ENCODE measurements around the gene SLC35B1.

The SLC35B1 gene

DNA sequence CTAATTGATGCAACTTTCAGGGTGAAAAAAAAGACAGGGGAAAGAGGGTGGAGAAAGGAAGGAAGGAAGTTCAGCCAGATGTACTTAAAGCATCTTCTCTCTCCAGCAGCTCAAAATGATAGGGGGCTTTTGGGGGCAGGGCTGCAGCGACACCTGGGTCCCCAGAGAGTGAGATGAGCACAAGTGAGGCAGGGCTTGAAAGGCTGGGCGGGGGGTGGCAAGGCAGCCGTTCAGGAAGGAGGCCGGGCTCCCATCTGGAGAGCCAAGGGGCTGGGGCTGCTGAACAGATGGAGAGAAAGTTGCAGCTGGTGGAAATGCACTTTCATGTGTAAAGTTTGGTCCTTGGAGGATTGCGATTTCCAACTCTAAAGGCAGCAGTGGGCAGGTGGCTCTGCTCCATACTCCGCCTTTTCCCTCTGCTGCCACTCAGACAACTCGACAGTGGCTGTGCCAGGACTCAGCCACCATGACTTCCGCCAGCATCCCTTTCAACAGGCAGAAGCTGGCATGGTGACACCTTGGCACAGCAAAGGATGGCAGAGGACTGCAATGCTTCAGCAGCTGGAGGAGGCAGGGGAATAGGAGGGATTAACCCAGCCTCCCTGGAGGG, 7.7 kb downstream of the SLC35B1 start:
- TF ChIP-seq, protein P1, sequence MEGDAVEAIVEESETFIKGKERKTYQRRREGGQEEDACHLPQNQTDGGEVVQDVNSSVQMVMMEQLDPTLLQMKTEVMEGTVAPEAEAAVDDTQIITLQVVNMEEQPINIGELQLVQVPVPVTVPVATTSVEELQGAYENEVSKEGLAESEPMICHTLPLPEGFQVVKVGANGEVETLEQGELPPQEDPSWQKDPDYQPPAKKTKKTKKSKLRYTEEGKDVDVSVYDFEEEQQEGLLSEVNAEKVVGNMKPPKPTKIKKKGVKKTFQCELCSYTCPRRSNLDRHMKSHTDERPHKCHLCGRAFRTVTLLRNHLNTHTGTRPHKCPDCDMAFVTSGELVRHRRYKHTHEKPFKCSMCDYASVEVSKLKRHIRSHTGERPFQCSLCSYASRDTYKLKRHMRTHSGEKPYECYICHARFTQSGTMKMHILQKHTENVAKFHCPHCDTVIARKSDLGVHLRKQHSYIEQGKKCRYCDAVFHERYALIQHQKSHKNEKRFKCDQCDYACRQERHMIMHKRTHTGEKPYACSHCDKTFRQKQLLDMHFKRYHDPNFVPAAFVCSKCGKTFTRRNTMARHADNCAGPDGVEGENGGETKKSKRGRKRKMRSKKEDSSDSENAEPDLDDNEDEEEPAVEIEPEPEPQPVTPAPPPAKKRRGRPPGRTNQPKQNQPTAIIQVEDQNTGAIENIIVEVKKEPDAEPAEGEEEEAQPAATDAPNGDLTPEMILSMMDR (IDR thresholded peaks at IDR 0.05; ENCODE audit: low read length) = no peak
- no peak for TF ChIP-seq EZH2 (IDR thresholded peaks at IDR 0.05; ENCODE audit: borderline replicate concordance, low read length)
- Histone ChIP-seq H3K79me2 (ENCODE audit: insufficient read depth, low read length) (no peaks in the 10 kb centered on the region), H3K4me3 (ENCODE audit: low read depth, low read length, poor library complexity, severe bottlenecking) (no peak overlapping the region), H2AFZ (ENCODE audit: low read length) (no peak overlapping the region), H3K9ac (ENCODE audit: low read length) (no peak overlapping the region), H3K4me2 (ENCODE audit: low read length) (no peak overlapping the region), H4K20me1 (ENCODE audit: insufficient read depth, low read length) (no peaks in the 10 kb centered on the region), H3K27ac (ENCODE audit: low read depth, low read length, poor library complexity, severe bottlenecking) (no peak overlapping the region), H3K9me3 (ENCODE audit: low read length) (no peaks in the 10 kb centered on the region), H3K27me3 (ENCODE audit: insufficient read depth, low read length) (no peaks in the 10 kb centered on the region), H3F3A (ENCODE audit: insufficient read depth, low read length) (no peaks in the 10 kb centered on the region), H3K9me2 (ENCODE audit: low read depth, low read length) (no peaks in the 10 kb centered on the region), H3K4me1 (ENCODE audit: insufficient read depth, low read length, severe bottlenecking) (no peaks in the 10 kb centered on the region), H3K36me3 (ENCODE audit: insufficient read depth, low read length) (peaks cover 53% of the 10 kb centered on the region)

DNA sequence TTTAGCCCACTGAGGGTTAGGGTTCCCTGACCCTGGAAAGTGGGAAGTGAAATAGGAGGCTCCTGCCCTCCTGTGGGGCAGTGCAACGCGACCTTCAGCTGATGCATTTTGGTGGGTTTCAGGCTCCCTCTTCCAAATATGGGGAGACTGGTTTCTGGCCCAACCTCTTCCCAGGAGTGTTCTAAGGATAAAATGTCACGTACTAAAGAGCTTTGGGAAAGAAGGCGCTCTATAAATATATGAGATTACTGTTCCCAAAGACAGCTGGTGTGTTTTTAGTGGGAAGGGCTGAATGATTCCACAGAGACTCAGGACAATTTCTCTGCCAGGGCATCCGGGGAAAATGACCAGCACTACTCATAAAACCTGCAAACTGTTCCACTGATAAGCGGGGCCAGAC, 9.8 kb downstream of the SLC35B1 start:
- no peak overlapping the region for H3K27ac ChIP-seq (ENCODE audit: low read depth, low read length, poor library complexity, severe bottlenecking)
- H3K4me1 ChIP-seq (ENCODE audit: insufficient read depth, low read length, severe bottlenecking) = no peaks in the 10 kb centered on the region
- no peak overlapping the region for H3K4me2 ChIP-seq (ENCODE audit: low read length)
- no peaks in the 10 kb centered on the region for H3K27me3 ChIP-seq (ENCODE audit: insufficient read depth, low read length)
- H3K9me3 ChIP-seq (ENCODE audit: low read length) = no peaks in the 10 kb centered on the region
- no peaks in the 10 kb centered on the region for H3K79me2 ChIP-seq (ENCODE audit: insufficient read depth, low read length)
- H3K36me3 ChIP-seq (ENCODE audit: insufficient read depth, low read length) = peaks cover 33% of the 10 kb centered on the region
- H3K9ac ChIP-seq (ENCODE audit: low read length) = no peak overlapping the region
- no peak overlapping the region for H2AFZ ChIP-seq (ENCODE audit: low read length)
- H3K4me3 ChIP-seq (ENCODE audit: low read depth, low read length, poor library complexity, severe bottlenecking) = no peak overlapping the region
- H3F3A ChIP-seq (ENCODE audit: insufficient read depth, low read length) = no peaks in the 10 kb centered on the region
- no peaks in the 10 kb centered on the region for H4K20me1 ChIP-seq (ENCODE audit: insufficient read depth, low read length)
- no peak for TF ChIP-seq EZH2 (IDR thresholded peaks at IDR 0.05; ENCODE audit: borderline replicate concordance, low read length)
- TF ChIP-seq, protein P1 (IDR thresholded peaks at IDR 0.05; ENCODE audit: low read length) = no peak
- no peaks in the 10 kb centered on the region for H3K9me2 ChIP-seq (ENCODE audit: low read depth, low read length)

DNA sequence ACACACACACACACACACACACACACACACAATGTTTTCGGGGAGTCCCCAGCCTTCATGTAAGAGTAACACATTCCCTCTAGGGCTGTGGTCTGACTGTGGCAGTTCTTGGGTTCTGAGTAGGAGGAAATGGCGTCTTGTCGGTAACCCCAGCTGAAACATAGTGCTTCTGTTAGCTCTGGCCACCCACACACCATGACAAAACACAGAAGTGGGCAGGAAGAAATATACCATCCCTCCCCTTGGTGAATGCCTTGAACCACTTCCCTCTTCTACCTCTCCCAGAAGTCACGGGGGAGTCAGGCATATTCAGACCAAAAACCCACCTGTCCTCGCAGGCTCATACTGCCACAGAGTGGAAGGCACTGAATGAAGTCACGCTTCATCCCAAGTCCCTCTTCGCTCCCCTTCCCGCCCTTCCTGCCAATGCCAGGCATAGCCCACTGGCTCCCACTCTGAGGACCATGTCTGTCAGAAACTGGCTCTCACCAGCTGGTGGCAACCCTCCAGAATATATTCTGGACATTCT, 11.5 kb downstream of the SLC35B1 start:
- TF ChIP-seq EZH2 (IDR thresholded peaks at IDR 0.05; ENCODE audit: borderline replicate concordance, low read length) = no peak
- TF ChIP-seq, protein P1 (IDR thresholded peaks at IDR 0.05; ENCODE audit: low read length) = no peak
- Histone ChIP-seq H4K20me1 (ENCODE audit: insufficient read depth, low read length) (no peaks in the 10 kb centered on the region), H3K4me2 (ENCODE audit: low read length) (no peak overlapping the region), H3K9me2 (ENCODE audit: low read depth, low read length) (no peaks in the 10 kb centered on the region), H3K4me3 (ENCODE audit: low read depth, low read length, poor library complexity, severe bottlenecking) (no peak overlapping the region), H2AFZ (ENCODE audit: low read length) (no peak overlapping the region), H3F3A (ENCODE audit: insufficient read depth, low read length) (no peaks in the 10 kb centered on the region), H3K9ac (ENCODE audit: low read length) (no peak overlapping the region), H3K4me1 (ENCODE audit: insufficient read depth, low read length, severe bottlenecking) (no peaks in the 10 kb centered on the region), H3K9me3 (ENCODE audit: low read length) (no peaks in the 10 kb centered on the region), H3K79me2 (ENCODE audit: insufficient read depth, low read length) (no peaks in the 10 kb centered on the region), H3K27me3 (ENCODE audit: insufficient read depth, low read length) (no peaks in the 10 kb centered on the region), H3K36me3 (ENCODE audit: insufficient read depth, low read length) (peaks cover 18% of the 10 kb centered on the region; the same call in 1 of the 2 replicates), H3K27ac (ENCODE audit: low read depth, low read length, poor library complexity, severe bottlenecking) (no peak overlapping the region)
